HEK293T (cell line): Measurements from ENCODE around the gene MED15.

Experiments
- BHLHE40 ChIP-seq: fragments of 450-650 bp; IDR thresholded peaks from 2 replicates; pipeline ENCODE4 v1.6.1; 2016; ENCODE audit warnings: mild to moderate bottlenecking, moderate library complexity, borderline replicate concordance
- FOXA1 ChIP-seq: fragments of 450-650 bp; IDR thresholded peaks from 2 replicates; pipeline ENCODE4 v1.6.1; 2016; ENCODE audit warnings: mild to moderate bottlenecking
- HDGF ChIP-seq: fragments of 450-650 bp; IDR thresholded peaks from 2 replicates; pipeline ENCODE4 v1.6.1; 2017; ENCODE audit warnings: antibody characterized with exemption, borderline replicate concordance
- L3MBTL2 ChIP-seq: fragments of 450-650 bp; conservative IDR thresholded peaks from 2 replicates; pipeline ENCODE4 v1.6.1; 2016; ENCODE audit warnings: mild to moderate bottlenecking
- LEF1 ChIP-seq: fragments of 450-650 bp; IDR thresholded peaks from 2 replicates; pipeline ENCODE4 v1.6.1; 2017; ENCODE audit warnings: mild to moderate bottlenecking, borderline replicate concordance
- SP1 ChIP-seq: fragments of 450-650 bp; IDR thresholded peaks from 2 replicates; pipeline ENCODE4 v1.6.1; 2017
- TARDBP ChIP-seq: fragments of 450-650 bp; IDR thresholded peaks from 2 replicates; pipeline ENCODE4 v1.6.1; 2016

- TF ChIP-seq L3MBTL2 = no peak
- TF ChIP-seq HDGF = no peak
- no peak for TF ChIP-seq LEF1
- no peak for TF ChIP-seq SP1
- no peak for TF ChIP-seq TARDBP
- TF ChIP-seq BHLHE40 = no peak
- no peak for TF ChIP-seq FOXA1
These were observed 108.4 kb downstream of the MED15 start for GRCh38 chr22:20615533-20616450.
